GM18861 (cell line): ENCODE data around the gene PYGO1.
"Not testable (repeated sequence)": the region's sequence is repeated elsewhere in the genome, so short reads cannot be mapped to it uniquely, and the experiment has no call there.

Experiments
- ATAC-seq: cut with Tn5 transposase; IDR thresholded peaks from one replicate; pipeline ENCODE4 v1.9.1; 2021; ENCODE audit not compliant: unreplicated experiment

Gene PYGO1

DNA sequence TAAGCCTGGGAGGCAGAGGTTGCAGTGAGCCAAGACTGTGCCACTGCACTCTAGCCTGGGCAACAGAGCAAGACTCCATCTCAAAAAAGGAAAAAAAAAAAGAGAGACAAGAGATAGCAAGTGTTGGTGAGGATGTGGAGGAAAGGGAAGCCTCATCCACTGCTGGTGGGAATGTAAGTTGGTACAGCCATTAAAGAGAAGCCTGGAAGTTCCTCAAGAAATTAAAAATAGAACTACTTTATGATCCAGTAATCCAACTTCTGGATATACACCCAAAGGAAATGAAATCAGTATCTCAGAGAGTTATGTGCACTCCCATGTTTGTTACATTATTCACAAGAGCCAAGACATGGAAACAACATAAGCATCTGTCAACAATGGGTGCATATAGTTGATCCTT lies 14.9 kb downstream of the PYGO1 start:
- no peak for ATAC-seq

- ATAC-seq, result no peak
Measured at GRCh38 chr15:55564347-55565145, 23.6 kb downstream of the PYGO1 start.

GRCh38 chr15:55562601-55563000 lies 25.5 kb downstream of the PYGO1 start:
- no peak for ATAC-seq

GRCh38 chr15:55555089-55555488 lies 33.1 kb downstream of the PYGO1 start:
- no peak for ATAC-seq

- ATAC-seq, result no peak
Measured at GRCh38 chr15:55552926-55553325, 35.2 kb downstream of the PYGO1 start.

DNA sequence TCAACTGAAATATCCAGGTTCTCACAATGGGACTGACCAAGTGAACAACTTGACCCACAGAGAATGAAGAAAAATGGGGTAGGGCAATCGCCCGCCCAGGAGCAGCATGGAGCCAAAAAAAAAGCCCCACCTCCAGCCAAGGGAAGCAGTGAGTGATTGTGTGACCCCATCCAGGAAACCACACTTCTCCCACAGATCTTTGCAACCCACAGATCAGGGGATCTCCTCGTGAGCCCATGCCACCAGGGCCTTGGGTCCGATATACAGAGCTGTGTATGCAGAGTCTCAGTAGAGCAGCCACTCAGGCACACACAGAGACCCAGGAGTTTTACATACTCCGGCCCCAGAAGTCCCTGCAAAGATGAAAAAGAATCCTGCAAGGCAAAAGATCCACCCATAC lies 35.7 kb downstream of the PYGO1 start:
- no peak for ATAC-seq

GRCh38 chr15:55549305-55549704 lies 38.8 kb downstream of the PYGO1 start:
- no peak for ATAC-seq

DNA sequence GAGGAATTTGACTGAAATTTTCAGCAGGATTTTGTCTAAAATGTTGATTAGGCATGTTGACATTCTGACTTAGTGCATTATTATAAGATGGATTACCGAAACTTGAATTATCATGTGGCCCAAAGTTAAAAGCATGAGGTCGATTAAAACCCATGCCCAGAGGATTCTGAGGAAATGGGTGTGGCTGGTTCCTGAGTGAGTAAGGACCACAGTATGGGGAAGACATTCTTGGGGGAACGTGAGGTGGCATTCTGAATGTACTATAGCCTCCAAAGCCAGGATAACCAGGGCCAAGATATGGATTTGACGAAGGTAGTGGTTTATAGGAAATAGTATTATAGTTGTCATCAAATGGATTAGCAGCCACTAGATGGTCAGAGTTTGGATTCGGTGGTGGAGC lies 41.4 kb downstream of the PYGO1 start:
- no peak for ATAC-seq

- ATAC-seq, result no peak
Measured at GRCh38 chr15:55535436-55535835, 52.7 kb downstream of the PYGO1 start.

- no peak for ATAC-seq
Measured at GRCh38 chr15:55532944-55533343, 55.2 kb downstream of the PYGO1 start.

DNA sequence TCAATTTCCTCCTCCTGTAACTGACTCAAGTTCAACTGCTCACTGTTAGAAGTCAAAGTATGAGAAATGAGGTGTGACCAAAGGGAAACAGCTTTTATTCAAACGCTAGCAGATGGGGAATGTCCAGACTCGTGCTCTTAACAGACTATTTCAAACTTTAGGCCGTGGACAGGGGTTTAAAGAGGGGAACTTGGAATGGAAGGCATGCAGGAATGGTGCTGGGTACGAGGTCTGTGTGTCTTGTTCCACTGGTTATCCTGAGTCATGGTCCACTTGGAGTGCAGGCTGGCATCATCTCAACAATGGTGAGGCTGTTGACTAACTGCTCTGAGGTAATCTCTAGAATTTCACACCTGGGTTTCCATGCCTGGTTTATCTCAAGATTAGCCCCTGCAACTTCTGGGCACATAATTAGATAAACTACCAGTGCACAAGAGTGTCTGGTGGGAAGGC lies 57.3 kb downstream of the PYGO1 start:
- ATAC-seq, result no peak

DNA sequence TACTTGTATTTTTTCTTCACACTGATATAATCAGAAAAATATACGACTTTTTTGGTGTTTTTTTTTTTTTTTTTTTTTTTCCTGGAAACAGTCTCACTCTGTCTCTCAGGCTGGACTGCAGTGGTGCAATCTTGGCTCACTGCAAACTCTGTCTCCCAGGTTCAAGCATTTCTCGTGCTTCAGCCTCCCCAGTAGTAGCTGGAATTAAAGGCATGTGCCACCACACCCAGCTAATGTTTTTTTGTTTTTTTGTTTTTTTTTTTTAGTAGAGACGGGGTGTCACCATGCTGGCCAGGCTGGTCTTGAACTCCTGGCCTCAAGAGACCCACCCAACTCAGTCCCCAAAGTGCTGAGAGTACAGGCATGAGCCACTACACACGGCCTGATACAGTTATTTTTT lies 59.3 kb downstream of the PYGO1 start:
- ATAC-seq, result no peak

GRCh38 chr15:55527150-55527549 lies 61.0 kb downstream of the PYGO1 start:
- ATAC-seq, result no peak

- peak; percentile 74 for ATAC-seq
Measured at GRCh38 chr15:55526559-55527036, 61.5 kb downstream of the PYGO1 start.

- no peak for ATAC-seq
Measured at GRCh38 chr15:55522742-55523450, 65.2 kb downstream of the PYGO1 start.

- no peak for ATAC-seq
Measured at GRCh38 chr15:55518641-55519040, 69.5 kb downstream of the PYGO1 start.

DNA sequence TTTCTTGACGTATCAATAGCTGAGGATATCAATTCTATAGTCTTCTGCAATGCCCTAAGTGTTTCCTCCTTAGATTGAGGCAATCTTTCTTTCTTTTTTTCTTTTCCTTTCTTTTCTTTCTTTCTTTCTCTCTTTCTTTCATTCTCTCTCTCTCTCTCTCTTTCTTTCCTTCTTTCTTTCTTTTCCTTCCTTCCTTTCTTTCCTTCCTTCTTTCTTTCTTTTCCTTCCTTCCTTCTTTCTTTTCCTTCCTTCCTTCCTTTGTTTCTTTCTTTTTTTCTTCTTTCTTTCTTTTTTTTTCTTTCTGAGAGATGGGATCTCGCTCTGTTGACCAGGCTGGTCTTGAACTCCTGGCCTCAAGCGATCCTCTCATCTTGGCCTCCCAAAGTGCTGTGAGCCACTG lies 70.1 kb downstream of the PYGO1 start:
- ATAC-seq, result no peak

- no peak for ATAC-seq
Measured at GRCh38 chr15:55515991-55516776, 72.0 kb downstream of the PYGO1 start.

- no peak for ATAC-seq
Measured at GRCh38 chr15:55515491-55515890, 72.7 kb downstream of the PYGO1 start.

GRCh38 chr15:55514414-55514850 lies 73.7 kb downstream of the PYGO1 start:
- ATAC-seq, result no peak

DNA sequence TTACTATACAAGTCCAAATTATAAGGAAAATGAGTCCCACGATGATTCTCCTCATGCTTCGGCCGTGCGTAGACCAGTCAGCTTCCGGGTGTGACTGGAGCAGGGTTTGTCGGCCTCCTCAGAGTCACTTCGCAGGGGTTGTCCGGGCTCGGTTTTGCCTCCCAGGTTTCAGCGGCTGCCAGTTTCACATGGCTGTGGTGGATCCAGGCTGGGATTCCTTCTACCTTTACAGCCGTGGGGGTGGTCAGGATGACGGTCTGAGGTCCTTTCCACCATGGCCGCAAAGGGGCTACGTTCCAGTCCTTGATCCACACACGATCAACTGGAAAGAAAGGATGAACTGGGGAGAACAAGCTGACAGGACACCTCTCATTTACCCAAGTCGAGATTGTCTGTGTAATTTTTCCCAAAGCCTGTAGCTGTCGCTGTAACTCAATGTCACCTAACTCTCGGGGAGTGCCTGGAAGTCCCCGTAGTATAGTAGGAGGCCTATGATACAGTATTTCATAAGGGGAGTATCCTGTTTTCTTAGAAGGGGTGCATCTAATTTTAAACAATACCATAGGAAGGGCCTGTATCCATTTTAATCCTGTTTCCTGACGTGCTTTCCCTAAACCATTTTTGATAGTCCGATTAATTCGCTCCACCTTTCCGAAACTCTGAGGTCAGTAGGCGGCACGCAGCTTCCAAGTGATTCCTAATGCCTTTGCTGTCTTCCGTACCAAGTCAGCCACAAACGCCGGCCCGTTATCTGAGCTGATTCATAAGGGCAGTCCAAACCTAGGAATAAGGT lies 74.3 kb downstream of the PYGO1 start:
- not testable (repeated sequence) for ATAC-seq
